ENCODE data around the gene RHEBL1. TPM values are rescaled to one million over a fixed set of nuclear protein-coding genes. Genes with fewer than 3 reads are reported as not detected.
A peak's percentile ranks its signal among the peaks of the same experiment; 100 is the strongest.

RHEBL1 gene
- total RNA-seq, 1 donor from 2014 or later, result 3.2 TPM

DNA sequence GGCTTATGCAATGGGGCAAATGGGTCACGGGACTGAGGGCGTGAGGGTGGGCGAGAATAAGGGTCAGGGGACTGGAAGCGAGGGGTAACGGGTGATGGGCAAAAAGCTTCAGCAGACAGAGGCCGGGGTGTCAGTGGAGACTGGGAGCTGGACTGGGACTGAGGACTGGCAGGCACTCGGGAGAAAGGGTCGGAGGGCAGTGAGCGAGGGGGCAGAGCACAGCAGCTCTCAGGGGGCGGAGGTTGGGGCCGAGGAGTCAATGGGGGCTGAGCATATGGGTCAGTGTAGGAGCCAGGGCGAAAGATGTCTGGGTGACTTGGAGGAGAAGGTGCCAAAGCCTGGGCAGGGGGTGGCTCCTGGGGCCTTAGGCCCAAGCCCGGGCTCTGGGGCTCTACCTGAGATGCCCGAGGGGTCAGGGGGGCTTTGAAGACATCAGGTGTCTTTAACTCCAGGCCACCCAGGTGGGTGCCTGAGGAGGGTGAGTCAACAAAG lies 29.4 kb downstream of the RHEBL1 start:
- Mint-ChIP-seq H3K9me3 (ENCODE audit: unreplicated experiment) (no peaks in the 10 kb centered on the region), H3K36me3 (ENCODE audit: low read depth, unreplicated experiment) (peaks cover 53% of the 10 kb centered on the region), H3K27me3 (ENCODE audit: unreplicated experiment) (peaks cover 14% of the 10 kb centered on the region), H3K4me1 (ENCODE audit: unreplicated experiment) (no peaks in the 10 kb centered on the region), H3K27ac (ENCODE audit: unreplicated experiment) (no peak overlapping the region), H3K4me3 (ENCODE audit: unreplicated experiment) (no peak overlapping the region)
- no peak for DNase-seq (ENCODE audit: low spot score)
- no peak for TF ChIP-seq CTCF (IDR thresholded peaks at IDR 0.05; ENCODE audit: unreplicated experiment)

- peaks cover 13% of the 10 kb centered on the region for H3K27me3 Mint-ChIP-seq (ENCODE audit: unreplicated experiment)
- H3K9me3 Mint-ChIP-seq (ENCODE audit: unreplicated experiment), result no peaks in the 10 kb centered on the region
- H3K27ac Mint-ChIP-seq (ENCODE audit: unreplicated experiment), result no peak overlapping the region
- no peaks in the 10 kb centered on the region for H3K4me1 Mint-ChIP-seq (ENCODE audit: unreplicated experiment)
- no peak for TF ChIP-seq CTCF (IDR thresholded peaks at IDR 0.05; ENCODE audit: unreplicated experiment)
- DNase-seq (ENCODE audit: low spot score), result no peak
- peaks cover 58% of the 10 kb centered on the region for H3K36me3 Mint-ChIP-seq (ENCODE audit: low read depth, unreplicated experiment)
- H3K4me3 Mint-ChIP-seq (ENCODE audit: unreplicated experiment), result no peak overlapping the region
Observed at GRCh38 chr12:49039421-49040363, 30.1 kb downstream of the RHEBL1 start.

GRCh38 chr12:49038291-49038955 lies 31.4 kb downstream of the RHEBL1 start:
- Mint-ChIP-seq H3K9me3 (ENCODE audit: unreplicated experiment) (no peaks in the 10 kb centered on the region), H3K27me3 (ENCODE audit: unreplicated experiment) (peaks cover 15% of the 10 kb centered on the region), H3K4me1 (ENCODE audit: unreplicated experiment) (no peaks in the 10 kb centered on the region), H3K4me3 (ENCODE audit: unreplicated experiment) (peak overlapping the region; percentile 58), H3K36me3 (ENCODE audit: low read depth, unreplicated experiment) (peaks cover 57% of the 10 kb centered on the region), H3K27ac (ENCODE audit: unreplicated experiment) (no peak overlapping the region)
- DNase-seq (ENCODE audit: low spot score), result no peak
- TF ChIP-seq CTCF (IDR thresholded peaks at IDR 0.05; ENCODE audit: unreplicated experiment), result no peak

DNA sequence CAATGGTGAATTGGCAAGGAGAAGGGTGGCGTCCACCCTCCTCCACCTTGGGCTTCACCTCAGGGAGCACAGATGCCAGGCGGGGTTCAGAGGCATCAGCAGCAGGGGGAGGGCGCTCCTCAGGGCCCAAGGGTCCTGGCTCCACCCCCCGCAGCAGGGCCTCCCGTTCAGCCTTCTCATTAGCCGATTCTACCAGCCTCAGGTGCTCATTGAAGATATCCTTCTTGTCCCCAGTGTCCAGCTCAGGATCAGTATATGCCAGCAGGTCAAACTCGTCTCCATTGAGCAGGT lies 31.9 kb downstream of the RHEBL1 start:
- TF ChIP-seq CTCF (IDR thresholded peaks at IDR 0.05; ENCODE audit: unreplicated experiment), result no peak
- H3K4me3 Mint-ChIP-seq (ENCODE audit: unreplicated experiment), result peak overlapping the region; percentile 37
- peaks cover 12% of the 10 kb centered on the region for H3K27me3 Mint-ChIP-seq (ENCODE audit: unreplicated experiment)
- H3K27ac Mint-ChIP-seq (ENCODE audit: unreplicated experiment), result no peak overlapping the region
- DNase-seq (ENCODE audit: low spot score), result no peak
- no peaks in the 10 kb centered on the region for H3K4me1 Mint-ChIP-seq (ENCODE audit: unreplicated experiment)
- H3K36me3 Mint-ChIP-seq (ENCODE audit: low read depth, unreplicated experiment), result peaks cover 53% of the 10 kb centered on the region
- H3K9me3 Mint-ChIP-seq (ENCODE audit: unreplicated experiment), result no peaks in the 10 kb centered on the region

Data from endothelial cell (in vitro differentiated cells).